Measurements from ENCODE around the gene ZNF101.

DNA sequence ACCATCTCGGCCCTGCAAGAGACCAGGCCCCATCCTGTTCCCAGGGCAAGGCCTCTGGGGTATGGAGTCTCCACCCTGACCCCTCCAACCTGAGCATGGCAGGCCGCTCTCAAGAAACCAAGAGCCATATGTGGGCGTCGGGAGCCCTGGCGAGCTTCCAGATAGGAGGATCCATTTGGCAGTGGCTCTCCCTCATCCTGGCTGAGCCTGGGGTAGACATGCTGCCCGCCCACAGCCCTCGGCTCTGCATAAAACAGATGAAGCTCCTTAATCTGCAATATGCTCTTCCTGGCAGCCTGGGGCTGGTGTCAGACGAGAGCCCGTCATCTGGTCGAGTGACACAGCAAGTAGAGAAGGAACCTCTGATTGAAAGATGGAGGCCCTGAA is 11.2 kb upstream of the ZNF101 start:
- TF ChIP-seq, protein P1, sequence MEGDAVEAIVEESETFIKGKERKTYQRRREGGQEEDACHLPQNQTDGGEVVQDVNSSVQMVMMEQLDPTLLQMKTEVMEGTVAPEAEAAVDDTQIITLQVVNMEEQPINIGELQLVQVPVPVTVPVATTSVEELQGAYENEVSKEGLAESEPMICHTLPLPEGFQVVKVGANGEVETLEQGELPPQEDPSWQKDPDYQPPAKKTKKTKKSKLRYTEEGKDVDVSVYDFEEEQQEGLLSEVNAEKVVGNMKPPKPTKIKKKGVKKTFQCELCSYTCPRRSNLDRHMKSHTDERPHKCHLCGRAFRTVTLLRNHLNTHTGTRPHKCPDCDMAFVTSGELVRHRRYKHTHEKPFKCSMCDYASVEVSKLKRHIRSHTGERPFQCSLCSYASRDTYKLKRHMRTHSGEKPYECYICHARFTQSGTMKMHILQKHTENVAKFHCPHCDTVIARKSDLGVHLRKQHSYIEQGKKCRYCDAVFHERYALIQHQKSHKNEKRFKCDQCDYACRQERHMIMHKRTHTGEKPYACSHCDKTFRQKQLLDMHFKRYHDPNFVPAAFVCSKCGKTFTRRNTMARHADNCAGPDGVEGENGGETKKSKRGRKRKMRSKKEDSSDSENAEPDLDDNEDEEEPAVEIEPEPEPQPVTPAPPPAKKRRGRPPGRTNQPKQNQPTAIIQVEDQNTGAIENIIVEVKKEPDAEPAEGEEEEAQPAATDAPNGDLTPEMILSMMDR (IDR thresholded peaks at IDR 0.05): no peak
- TF ChIP-seq, protein P2, sequence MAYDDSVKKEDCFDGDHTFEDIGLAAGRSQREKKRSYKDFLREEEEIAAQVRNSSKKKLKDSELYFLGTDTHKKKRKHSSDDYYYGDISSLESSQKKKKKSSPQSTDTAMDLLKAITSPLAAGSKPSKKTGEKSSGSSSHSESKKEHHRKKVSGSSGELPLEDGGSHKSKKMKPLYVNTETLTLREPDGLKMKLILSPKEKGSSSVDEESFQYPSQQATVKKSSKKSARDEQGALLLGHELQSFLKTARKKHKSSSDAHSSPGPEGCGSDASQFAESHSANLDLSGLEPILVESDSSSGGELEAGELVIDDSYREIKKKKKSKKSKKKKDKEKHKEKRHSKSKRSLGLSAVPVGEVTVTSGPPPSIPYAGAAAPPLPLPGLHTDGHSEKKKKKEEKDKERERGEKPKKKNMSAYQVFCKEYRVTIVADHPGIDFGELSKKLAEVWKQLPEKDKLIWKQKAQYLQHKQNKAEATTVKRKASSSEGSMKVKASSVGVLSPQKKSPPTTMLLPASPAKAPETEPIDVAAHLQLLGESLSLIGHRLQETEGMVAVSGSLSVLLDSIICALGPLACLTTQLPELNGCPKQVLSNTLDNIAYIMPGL (CRISPR knock-in tag; IDR thresholded peaks at IDR 0.05): no peak
- no peak for TF ChIP-seq ZNF396 (CRISPR knock-in tag; IDR thresholded peaks at IDR 0.05; ENCODE audit: borderline replicate concordance)
- TF ChIP-seq, protein P3, sequence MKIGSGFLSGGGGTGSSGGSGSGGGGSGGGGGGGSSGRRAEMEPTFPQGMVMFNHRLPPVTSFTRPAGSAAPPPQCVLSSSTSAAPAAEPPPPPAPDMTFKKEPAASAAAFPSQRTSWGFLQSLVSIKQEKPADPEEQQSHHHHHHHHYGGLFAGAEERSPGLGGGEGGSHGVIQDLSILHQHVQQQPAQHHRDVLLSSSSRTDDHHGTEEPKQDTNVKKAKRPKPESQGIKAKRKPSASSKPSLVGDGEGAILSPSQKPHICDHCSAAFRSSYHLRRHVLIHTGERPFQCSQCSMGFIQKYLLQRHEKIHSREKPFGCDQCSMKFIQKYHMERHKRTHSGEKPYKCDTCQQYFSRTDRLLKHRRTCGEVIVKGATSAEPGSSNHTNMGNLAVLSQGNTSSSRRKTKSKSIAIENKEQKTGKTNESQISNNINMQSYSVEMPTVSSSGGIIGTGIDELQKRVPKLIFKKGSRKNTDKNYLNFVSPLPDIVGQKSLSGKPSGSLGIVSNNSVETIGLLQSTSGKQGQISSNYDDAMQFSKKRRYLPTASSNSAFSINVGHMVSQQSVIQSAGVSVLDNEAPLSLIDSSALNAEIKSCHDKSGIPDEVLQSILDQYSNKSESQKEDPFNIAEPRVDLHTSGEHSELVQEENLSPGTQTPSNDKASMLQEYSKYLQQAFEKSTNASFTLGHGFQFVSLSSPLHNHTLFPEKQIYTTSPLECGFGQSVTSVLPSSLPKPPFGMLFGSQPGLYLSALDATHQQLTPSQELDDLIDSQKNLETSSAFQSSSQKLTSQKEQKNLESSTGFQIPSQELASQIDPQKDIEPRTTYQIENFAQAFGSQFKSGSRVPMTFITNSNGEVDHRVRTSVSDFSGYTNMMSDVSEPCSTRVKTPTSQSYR (CRISPR knock-in tag; IDR thresholded peaks at IDR 0.05): no peak
- TF ChIP-seq, protein P4, sequence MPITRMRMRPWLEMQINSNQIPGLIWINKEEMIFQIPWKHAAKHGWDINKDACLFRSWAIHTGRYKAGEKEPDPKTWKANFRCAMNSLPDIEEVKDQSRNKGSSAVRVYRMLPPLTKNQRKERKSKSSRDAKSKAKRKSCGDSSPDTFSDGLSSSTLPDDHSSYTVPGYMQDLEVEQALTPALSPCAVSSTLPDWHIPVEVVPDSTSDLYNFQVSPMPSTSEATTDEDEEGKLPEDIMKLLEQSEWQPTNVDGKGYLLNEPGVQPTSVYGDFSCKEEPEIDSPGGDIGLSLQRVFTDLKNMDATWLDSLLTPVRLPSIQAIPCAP (CRISPR knock-in tag; IDR thresholded peaks at IDR 0.05): no peak
- no peak for TF ChIP-seq ZNF121 (CRISPR knock-in tag; IDR thresholded peaks at IDR 0.05)
- TF ChIP-seq, protein P5, sequence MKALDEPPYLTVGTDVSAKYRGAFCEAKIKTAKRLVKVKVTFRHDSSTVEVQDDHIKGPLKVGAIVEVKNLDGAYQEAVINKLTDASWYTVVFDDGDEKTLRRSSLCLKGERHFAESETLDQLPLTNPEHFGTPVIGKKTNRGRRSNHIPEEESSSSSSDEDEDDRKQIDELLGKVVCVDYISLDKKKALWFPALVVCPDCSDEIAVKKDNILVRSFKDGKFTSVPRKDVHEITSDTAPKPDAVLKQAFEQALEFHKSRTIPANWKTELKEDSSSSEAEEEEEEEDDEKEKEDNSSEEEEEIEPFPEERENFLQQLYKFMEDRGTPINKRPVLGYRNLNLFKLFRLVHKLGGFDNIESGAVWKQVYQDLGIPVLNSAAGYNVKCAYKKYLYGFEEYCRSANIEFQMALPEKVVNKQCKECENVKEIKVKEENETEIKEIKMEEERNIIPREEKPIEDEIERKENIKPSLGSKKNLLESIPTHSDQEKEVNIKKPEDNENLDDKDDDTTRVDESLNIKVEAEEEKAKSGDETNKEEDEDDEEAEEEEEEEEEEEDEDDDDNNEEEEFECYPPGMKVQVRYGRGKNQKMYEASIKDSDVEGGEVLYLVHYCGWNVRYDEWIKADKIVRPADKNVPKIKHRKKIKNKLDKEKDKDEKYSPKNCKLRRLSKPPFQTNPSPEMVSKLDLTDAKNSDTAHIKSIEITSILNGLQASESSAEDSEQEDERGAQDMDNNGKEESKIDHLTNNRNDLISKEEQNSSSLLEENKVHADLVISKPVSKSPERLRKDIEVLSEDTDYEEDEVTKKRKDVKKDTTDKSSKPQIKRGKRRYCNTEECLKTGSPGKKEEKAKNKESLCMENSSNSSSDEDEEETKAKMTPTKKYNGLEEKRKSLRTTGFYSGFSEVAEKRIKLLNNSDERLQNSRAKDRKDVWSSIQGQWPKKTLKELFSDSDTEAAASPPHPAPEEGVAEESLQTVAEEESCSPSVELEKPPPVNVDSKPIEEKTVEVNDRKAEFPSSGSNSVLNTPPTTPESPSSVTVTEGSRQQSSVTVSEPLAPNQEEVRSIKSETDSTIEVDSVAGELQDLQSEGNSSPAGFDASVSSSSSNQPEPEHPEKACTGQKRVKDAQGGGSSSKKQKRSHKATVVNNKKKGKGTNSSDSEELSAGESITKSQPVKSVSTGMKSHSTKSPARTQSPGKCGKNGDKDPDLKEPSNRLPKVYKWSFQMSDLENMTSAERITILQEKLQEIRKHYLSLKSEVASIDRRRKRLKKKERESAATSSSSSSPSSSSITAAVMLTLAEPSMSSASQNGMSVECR (CRISPR knock-in tag; IDR thresholded peaks at IDR 0.05; ENCODE audit: borderline replicate concordance): no peak
- TF ChIP-seq NFYB (CRISPR knock-in tag; conservative IDR thresholded peaks at IDR 0.05; ENCODE audit: low read depth): no peak
- TF ChIP-seq ZNF232 (CRISPR knock-in tag; IDR thresholded peaks at IDR 0.05): no peak
- TF ChIP-seq, protein P6, sequence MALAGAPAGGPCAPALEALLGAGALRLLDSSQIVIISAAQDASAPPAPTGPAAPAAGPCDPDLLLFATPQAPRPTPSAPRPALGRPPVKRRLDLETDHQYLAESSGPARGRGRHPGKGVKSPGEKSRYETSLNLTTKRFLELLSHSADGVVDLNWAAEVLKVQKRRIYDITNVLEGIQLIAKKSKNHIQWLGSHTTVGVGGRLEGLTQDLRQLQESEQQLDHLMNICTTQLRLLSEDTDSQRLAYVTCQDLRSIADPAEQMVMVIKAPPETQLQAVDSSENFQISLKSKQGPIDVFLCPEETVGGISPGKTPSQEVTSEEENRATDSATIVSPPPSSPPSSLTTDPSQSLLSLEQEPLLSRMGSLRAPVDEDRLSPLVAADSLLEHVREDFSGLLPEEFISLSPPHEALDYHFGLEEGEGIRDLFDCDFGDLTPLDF (CRISPR knock-in tag; IDR thresholded peaks at IDR 0.05): no peak
- TF ChIP-seq, protein P7, sequence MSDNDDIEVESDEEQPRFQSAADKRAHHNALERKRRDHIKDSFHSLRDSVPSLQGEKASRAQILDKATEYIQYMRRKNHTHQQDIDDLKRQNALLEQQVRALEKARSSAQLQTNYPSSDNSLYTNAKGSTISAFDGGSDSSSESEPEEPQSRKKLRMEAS (CRISPR knock-in tag; IDR thresholded peaks at IDR 0.05): no peak
- TF ChIP-seq, protein P8, sequence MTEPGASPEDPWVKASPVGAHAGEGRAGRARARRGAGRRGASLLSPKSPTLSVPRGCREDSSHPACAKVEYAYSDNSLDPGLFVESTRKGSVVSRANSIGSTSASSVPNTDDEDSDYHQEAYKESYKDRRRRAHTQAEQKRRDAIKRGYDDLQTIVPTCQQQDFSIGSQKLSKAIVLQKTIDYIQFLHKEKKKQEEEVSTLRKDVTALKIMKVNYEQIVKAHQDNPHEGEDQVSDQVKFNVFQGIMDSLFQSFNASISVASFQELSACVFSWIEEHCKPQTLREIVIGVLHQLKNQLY (CRISPR knock-in tag; IDR thresholded peaks at IDR 0.05): no peak
